ENCODE data around the gene CYFIP1. TPM values are rescaled to one million over a fixed set of nuclear protein-coding genes. Genes with fewer than 3 reads are reported as not detected.

CYFIP1 gene
- total RNA-seq, 1 experiment from 2014 or later, result 143 TPM

GRCh38 chr15:22948056-22948455, 32.1 kb downstream of the CYFIP1 start:
- H3K9ac ChIP-seq (ENCODE audit: low read length), result no peak overlapping the region
- no peak for ATAC-seq
- BruUV-seq (replicated peaks), result no TSS peak
- no peak overlapping the region for H2AFZ ChIP-seq (ENCODE audit: low read depth, low read length, poor library complexity, severe bottlenecking)
- POLR2A ChIA-PET, result no interaction called here
- intact Hi-C loops (cut with micrococcal nuclease), result no loop called here
- TF ChIP-seq EZH2phosphoT487 (IDR thresholded peaks at IDR 0.05; ENCODE audit: borderline replicate concordance) (no peak), ZFX (IDR thresholded peaks at IDR 0.05) (no peak)
- H3K4me1 ChIP-seq (ENCODE audit: control insufficient read depth in 1 of 2, insufficient read depth in 2 of 2, low read length in 2 of 2), result no peaks in the 10 kb centered on the region
- H3K4me2 ChIP-seq (ENCODE audit: low read length), result no peak overlapping the region
- no peak overlapping the region for H3K27ac ChIP-seq (ENCODE audit: low read depth, low read length)
- no peaks in the 10 kb centered on the region for H3K27me3 ChIP-seq (ENCODE audit: insufficient read depth, low read length)
- peaks cover 79% of the 10 kb centered on the region for H3K79me2 ChIP-seq (ENCODE audit: insufficient read depth, low read length)
- DNase-seq (ENCODE audit: low read depth, low spot score), result no peak
- H3K4me3 ChIP-seq (replicated peaks in 1 of 2; ENCODE audit: low read depth in 1 of 2, low read length in 2 of 2), result no peak overlapping the region
- no peaks in the 10 kb centered on the region for H3K9me2 ChIP-seq (ENCODE audit: insufficient read depth)
- no peaks in the 10 kb centered on the region for H4K20me1 ChIP-seq (ENCODE audit: insufficient read depth)
- peaks cover 5 to 24% of the 10 kb centered on the region in 2 experiments for H3K36me3 ChIP-seq (ENCODE audit: control insufficient read depth in 1 of 2, insufficient read depth in 2 of 2, low read length in 2 of 2)
- RAD21 ChIA-PET (ENCODE audit: low non-redundant PET in 1 of 2, low total read pairs in 2 of 2, uncharacterized antibody in 2 of 2, unreplicated experiment in 2 of 2), result no interaction called here
- H3K9me3 ChIP-seq (ENCODE audit: control insufficient read depth in 1 of 2, insufficient read depth in 1 of 2, low read depth in 1 of 2, low read length in 2 of 2), result no peaks in the 10 kb centered on the region
- CTCF ChIA-PET, result no interaction called here

GRCh38 chr15:22947101-22948000, 32.8 kb downstream of the CYFIP1 start:
- Histone ChIP-seq H3K27me3 (ENCODE audit: insufficient read depth, low read length) (no peaks in the 10 kb centered on the region), H3K79me2 (ENCODE audit: insufficient read depth, low read length) (peaks cover 72% of the 10 kb centered on the region), H3K4me1 (ENCODE audit: control insufficient read depth in 1 of 2, insufficient read depth in 2 of 2, low read length in 2 of 2) (no peaks in the 10 kb centered on the region), H3K27ac (ENCODE audit: low read depth, low read length) (no peak overlapping the region), H3K9me2 (ENCODE audit: insufficient read depth) (no peaks in the 10 kb centered on the region), H3K36me3 (ENCODE audit: control insufficient read depth in 1 of 2, insufficient read depth in 2 of 2, low read length in 2 of 2) (peaks cover 9 to 29% of the 10 kb centered on the region in 2 experiments), H3K4me3 (replicated peaks in 1 of 2; ENCODE audit: low read depth in 1 of 2, low read length in 2 of 2) (no peak overlapping the region), H2AFZ (ENCODE audit: low read depth, low read length, poor library complexity, severe bottlenecking) (no peak overlapping the region), H4K20me1 (ENCODE audit: insufficient read depth) (no peaks in the 10 kb centered on the region), H3K4me2 (ENCODE audit: low read length) (no peak overlapping the region), H3K9me3 (ENCODE audit: control insufficient read depth in 1 of 2, insufficient read depth in 1 of 2, low read depth in 1 of 2, low read length in 2 of 2) (no peaks in the 10 kb centered on the region), H3K9ac (ENCODE audit: low read length) (no peak overlapping the region)
- CTCF ChIA-PET, result no interaction called here
- intact Hi-C loops (cut with micrococcal nuclease), result no loop called here
- POLR2A ChIA-PET, result no interaction called here
- ATAC-seq, result no peak
- RAD21 ChIA-PET (ENCODE audit: low non-redundant PET in 1 of 2, low total read pairs in 2 of 2, uncharacterized antibody in 2 of 2, unreplicated experiment in 2 of 2), result no interaction called here
- no peak for DNase-seq (ENCODE audit: low read depth, low spot score)
- no TSS peak for BruUV-seq (replicated peaks)
- no peak for TF ChIP-seq ZNF274 (IDR thresholded peaks at IDR 0.05; ENCODE audit: low read depth, low read length)
- TF ChIP-seq EZH2phosphoT487 (IDR thresholded peaks at IDR 0.05; ENCODE audit: borderline replicate concordance), result no peak
- TF ChIP-seq REST (IDR thresholded peaks at IDR 0.05; ENCODE audit: low read depth), result no peak
- TF ChIP-seq EGR1 (IDR thresholded peaks at IDR 0.05; ENCODE audit: low read depth), result no peak
- TF ChIP-seq CBX3 (IDR thresholded peaks at IDR 0.05; ENCODE audit: low read depth), result no peak
- no peak for TF ChIP-seq POLR2A (IDR thresholded peaks at IDR 0.05; ENCODE audit: borderline replicate concordance, extremely low read depth, insufficient read depth, insufficient read length)
- TF ChIP-seq YY1 (IDR thresholded peaks at IDR 0.05; ENCODE audit: extremely low read depth, insufficient replicate concordance, low read depth, low read length), result no peak
- TF ChIP-seq FOSL1 (IDR thresholded peaks at IDR 0.05; ENCODE audit: low read depth), result no peak
- no peak for TF ChIP-seq SP1 (IDR thresholded peaks at IDR 0.05; ENCODE audit: low read depth)
- TF ChIP-seq JUND (IDR thresholded peaks at IDR 0.05), result no peak
- no peak for TF ChIP-seq MAX (IDR thresholded peaks at IDR 0.05)
- no peak for TF ChIP-seq CEBPB (IDR thresholded peaks at IDR 0.05; ENCODE audit: low read depth)
- TF ChIP-seq RAD21 (IDR thresholded peaks at IDR 0.05; ENCODE audit: low read depth), result no peak
- no peak for TF ChIP-seq ZFX (IDR thresholded peaks at IDR 0.05)
- TF ChIP-seq POLR2AphosphoS5 (IDR thresholded peaks at IDR 0.05; ENCODE audit: low read depth, low read length), result no peak

All from HCT116 (cell line).